ENCODE measurements around the gene STK24.
"Not testable (repeated sequence)": the region's sequence is repeated elsewhere in the genome, so short reads cannot be mapped to it uniquely, and the experiment has no call there.

STK24 gene

DNA sequence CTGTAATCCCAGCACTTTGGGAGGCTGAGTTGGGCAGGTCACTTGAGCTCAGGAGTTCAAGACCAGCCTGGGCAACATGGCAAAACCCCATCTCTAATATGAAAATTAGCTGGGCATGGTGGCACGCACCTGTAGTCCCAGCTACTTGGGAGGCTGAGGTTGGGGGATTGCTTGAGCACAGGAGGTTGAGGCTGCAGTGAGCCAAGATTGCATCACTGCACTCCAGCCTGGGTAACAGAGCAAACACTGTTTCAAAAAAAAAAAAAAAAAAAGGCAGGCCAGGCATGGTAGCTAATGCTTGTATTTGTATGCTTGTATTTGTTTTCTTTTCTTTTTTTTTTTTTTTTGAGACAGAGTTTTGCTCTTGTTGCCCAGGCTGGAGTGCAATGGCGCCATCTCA is 38.7 kb upstream of the STK24 start:
- not testable (repeated sequence) for H3K36me3 ChIP-seq (ENCODE audit: control insufficient read depth, insufficient read depth, low read length); H2BK120ac ChIP-seq (ENCODE audit: low read depth, low read length); H2BK15ac ChIP-seq (replicated peaks; ENCODE audit: low read depth); H3K4me3 ChIP-seq (ENCODE audit: low read length); H3K9ac ChIP-seq (ENCODE audit: low read length); H3K27me3 ChIP-seq (ENCODE audit: insufficient read depth, low read length, poor library complexity); DNase-seq; H2AK5ac ChIP-seq (ENCODE audit: low read length); H4K8ac ChIP-seq (ENCODE audit: low read depth, low read length); H3K79me2 ChIP-seq (ENCODE audit: control insufficient read depth, insufficient read depth, low read length); H3K4me1 ChIP-seq (ENCODE audit: control insufficient read depth, low read depth, low read length); H3K4ac ChIP-seq (ENCODE audit: low read depth, low read length); H3K23ac ChIP-seq (ENCODE audit: low read length); H3K79me1 ChIP-seq (ENCODE audit: low read length); H4K5ac ChIP-seq (ENCODE audit: low read length); H3K18ac ChIP-seq (ENCODE audit: low read length); H3K27ac ChIP-seq (ENCODE audit: low read depth, low read length); H3K56ac ChIP-seq (ENCODE audit: low read length); H2BK5ac ChIP-seq (ENCODE audit: low read length); H3K4me2 ChIP-seq (ENCODE audit: low read length)
- WGBS (ENCODE audit: extremely low coverage, insufficient coverage, low lambda C conversion rate): no CpG with 5 or more reads among the region's 2 CpGs

GRCh38 chr13:98613591-98613990 is 36.7 kb upstream of the STK24 start:
- DNase-seq: no peak
- Histone ChIP-seq H3K4me1 (ENCODE audit: control insufficient read depth, low read depth, low read length) (no peaks in the 10 kb centered on the region), H3K18ac (ENCODE audit: low read length) (no peak overlapping the region), H2BK5ac (ENCODE audit: low read length) (no peak overlapping the region), H2BK120ac (ENCODE audit: low read depth, low read length) (no peak overlapping the region), H3K4ac (ENCODE audit: low read depth, low read length) (no peak overlapping the region), H3K79me1 (ENCODE audit: low read length) (no peaks in the 10 kb centered on the region), H4K8ac (ENCODE audit: low read depth, low read length) (no peak overlapping the region), H4K5ac (ENCODE audit: low read length) (no peak overlapping the region), H3K27ac (ENCODE audit: low read depth, low read length) (no peak overlapping the region), H2AK5ac (ENCODE audit: low read length) (no peak overlapping the region), H3K79me2 (ENCODE audit: control insufficient read depth, insufficient read depth, low read length) (no peaks in the 10 kb centered on the region), H3K56ac (ENCODE audit: low read length) (no peak overlapping the region), H3K27me3 (ENCODE audit: insufficient read depth, low read length, poor library complexity) (no peaks in the 10 kb centered on the region), H3K4me2 (ENCODE audit: low read length) (no peak overlapping the region), H2BK15ac (replicated peaks; ENCODE audit: low read depth) (no peak overlapping the region), H3K36me3 (ENCODE audit: control insufficient read depth, insufficient read depth, low read length) (no peaks in the 10 kb centered on the region), H3K9ac (ENCODE audit: low read length) (no peak overlapping the region), H3K23ac (ENCODE audit: low read length) (no peak overlapping the region), H3K4me3 (ENCODE audit: low read length) (no peak overlapping the region)
- no CpG with 5 or more reads among the region's 1 CpG for WGBS (ENCODE audit: extremely low coverage, insufficient coverage, low lambda C conversion rate)

- H2BK5ac ChIP-seq (ENCODE audit: low read length): no peak overlapping the region
- H3K79me1 ChIP-seq (ENCODE audit: low read length): no peaks in the 10 kb centered on the region
- no peak overlapping the region for H3K27ac ChIP-seq (ENCODE audit: low read depth, low read length)
- no peak overlapping the region for H3K4ac ChIP-seq (ENCODE audit: low read depth, low read length)
- H3K23ac ChIP-seq (ENCODE audit: low read length): no peak overlapping the region
- no peaks in the 10 kb centered on the region for H3K36me3 ChIP-seq (ENCODE audit: control insufficient read depth, insufficient read depth, low read length)
- no peak overlapping the region for H3K4me3 ChIP-seq (ENCODE audit: low read length)
- H3K56ac ChIP-seq (ENCODE audit: low read length): no peak overlapping the region
- H3K9ac ChIP-seq (ENCODE audit: low read length): no peak overlapping the region
- H2AK5ac ChIP-seq (ENCODE audit: low read length): no peak overlapping the region
- H4K5ac ChIP-seq (ENCODE audit: low read length): no peak overlapping the region
- H3K18ac ChIP-seq (ENCODE audit: low read length): no peak overlapping the region
- no CpG with 5 or more reads among the region's 5 CpGs for WGBS (ENCODE audit: extremely low coverage, insufficient coverage, low lambda C conversion rate)
- H4K8ac ChIP-seq (ENCODE audit: low read depth, low read length): no peak overlapping the region
- no peaks in the 10 kb centered on the region for H3K4me1 ChIP-seq (ENCODE audit: control insufficient read depth, low read depth, low read length)
- no peak overlapping the region for H3K4me2 ChIP-seq (ENCODE audit: low read length)
- H3K27me3 ChIP-seq (ENCODE audit: insufficient read depth, low read length, poor library complexity): no peaks in the 10 kb centered on the region
- H2BK120ac ChIP-seq (ENCODE audit: low read depth, low read length): no peak overlapping the region
- H3K79me2 ChIP-seq (ENCODE audit: control insufficient read depth, insufficient read depth, low read length): no peaks in the 10 kb centered on the region
- DNase-seq: no peak
- no peak overlapping the region for H2BK15ac ChIP-seq (replicated peaks; ENCODE audit: low read depth)
Measured at GRCh38 chr13:98609756-98610155, 32.8 kb upstream of the STK24 start.

DNA sequence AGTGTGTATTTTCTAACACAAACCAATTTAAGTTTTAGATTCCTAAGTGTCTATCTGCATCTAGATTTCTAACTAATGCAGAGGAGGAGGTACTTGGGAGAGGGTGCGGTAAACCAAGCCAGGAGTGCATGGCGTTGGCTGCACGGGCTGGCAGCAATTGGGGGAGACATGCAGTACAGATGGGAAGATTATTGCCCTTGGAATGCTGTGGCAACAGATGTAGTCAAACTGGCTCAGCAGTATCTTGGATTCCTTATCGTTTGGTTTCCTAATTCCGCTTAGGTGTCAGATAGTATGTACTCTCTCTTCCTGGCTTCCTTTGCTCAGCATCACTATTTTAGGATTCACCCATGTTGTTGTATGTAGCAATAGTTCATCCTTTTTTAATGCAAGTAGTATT is 29.4 kb upstream of the STK24 start:
- H3K4me1 ChIP-seq (ENCODE audit: control insufficient read depth, low read depth, low read length): no peaks in the 10 kb centered on the region
- no peaks in the 10 kb centered on the region for H3K27me3 ChIP-seq (ENCODE audit: insufficient read depth, low read length, poor library complexity)
- no peaks in the 10 kb centered on the region for H3K79me1 ChIP-seq (ENCODE audit: low read length)
- H4K8ac ChIP-seq (ENCODE audit: low read depth, low read length): no peak overlapping the region
- no peak overlapping the region for H3K23ac ChIP-seq (ENCODE audit: low read length)
- H3K9ac ChIP-seq (ENCODE audit: low read length): no peak overlapping the region
- no peak overlapping the region for H2AK5ac ChIP-seq (ENCODE audit: low read length)
- no peak overlapping the region for H3K18ac ChIP-seq (ENCODE audit: low read length)
- H3K4ac ChIP-seq (ENCODE audit: low read depth, low read length): no peak overlapping the region
- no CpG with 5 or more reads among the region's 5 CpGs for WGBS (ENCODE audit: extremely low coverage, insufficient coverage, low lambda C conversion rate)
- H3K4me2 ChIP-seq (ENCODE audit: low read length): no peak overlapping the region
- H3K4me3 ChIP-seq (ENCODE audit: low read length): no peak overlapping the region
- H2BK120ac ChIP-seq (ENCODE audit: low read depth, low read length): no peak overlapping the region
- DNase-seq: peak; percentile 81
- H3K56ac ChIP-seq (ENCODE audit: low read length): no peak overlapping the region
- no peaks in the 10 kb centered on the region for H3K79me2 ChIP-seq (ENCODE audit: control insufficient read depth, insufficient read depth, low read length)
- H2BK15ac ChIP-seq (replicated peaks; ENCODE audit: low read depth): no peak overlapping the region
- no peaks in the 10 kb centered on the region for H3K36me3 ChIP-seq (ENCODE audit: control insufficient read depth, insufficient read depth, low read length)
- H4K5ac ChIP-seq (ENCODE audit: low read length): no peak overlapping the region
- H2BK5ac ChIP-seq (ENCODE audit: low read length): no peak overlapping the region
- H3K27ac ChIP-seq (ENCODE audit: low read depth, low read length): no peak overlapping the region

- peak; percentile 81 for DNase-seq
- Histone ChIP-seq H3K56ac (ENCODE audit: low read length) (no peak overlapping the region), H4K5ac (ENCODE audit: low read length) (no peak overlapping the region), H3K23ac (ENCODE audit: low read length) (no peak overlapping the region), H3K4me1 (ENCODE audit: control insufficient read depth, low read depth, low read length) (no peaks in the 10 kb centered on the region), H3K9ac (ENCODE audit: low read length) (no peak overlapping the region), H4K8ac (ENCODE audit: low read depth, low read length) (no peak overlapping the region), H2BK15ac (replicated peaks; ENCODE audit: low read depth) (no peak overlapping the region), H3K79me2 (ENCODE audit: control insufficient read depth, insufficient read depth, low read length) (no peaks in the 10 kb centered on the region), H3K79me1 (ENCODE audit: low read length) (no peaks in the 10 kb centered on the region), H3K18ac (ENCODE audit: low read length) (no peak overlapping the region), H2BK5ac (ENCODE audit: low read length) (no peak overlapping the region), H2BK120ac (ENCODE audit: low read depth, low read length) (no peak overlapping the region), H3K36me3 (ENCODE audit: control insufficient read depth, insufficient read depth, low read length) (no peaks in the 10 kb centered on the region), H3K4ac (ENCODE audit: low read depth, low read length) (no peak overlapping the region), H3K27me3 (ENCODE audit: insufficient read depth, low read length, poor library complexity) (no peaks in the 10 kb centered on the region), H3K4me2 (ENCODE audit: low read length) (no peak overlapping the region), H2AK5ac (ENCODE audit: low read length) (no peak overlapping the region), H3K27ac (ENCODE audit: low read depth, low read length) (no peak overlapping the region), H3K4me3 (ENCODE audit: low read length) (no peak overlapping the region)
- no CpG with 5 or more reads among the region's 2 CpGs for WGBS (ENCODE audit: extremely low coverage, insufficient coverage, low lambda C conversion rate)
Measured at GRCh38 chr13:98599502-98600328, 22.8 kb upstream of the STK24 start.

DNA sequence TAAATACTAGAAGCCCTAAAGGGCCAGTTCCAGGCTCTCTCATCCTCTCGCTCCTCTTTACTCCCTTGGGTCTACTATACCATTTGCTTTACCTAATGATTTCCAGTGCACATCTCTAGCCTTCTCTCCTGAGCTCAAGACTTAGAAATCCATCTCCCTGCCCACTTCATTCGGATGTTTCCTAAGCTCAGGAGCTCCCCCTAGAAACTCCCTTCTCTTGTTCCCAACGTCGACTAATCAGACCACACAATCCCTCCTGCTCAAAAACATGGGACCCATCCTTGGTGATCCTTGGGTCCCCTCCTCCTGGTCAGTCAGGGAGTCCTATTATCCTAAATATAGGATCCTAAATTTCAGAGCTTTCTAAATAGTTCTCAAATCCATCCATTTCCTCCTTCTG is 21.1 kb upstream of the STK24 start:
- H3K9ac ChIP-seq (ENCODE audit: low read length): no peak overlapping the region
- WGBS (ENCODE audit: extremely low coverage, insufficient coverage, low lambda C conversion rate): no CpG with 5 or more reads among the region's 4 CpGs
- H2BK120ac ChIP-seq (ENCODE audit: low read depth, low read length): no peak overlapping the region
- H3K79me1 ChIP-seq (ENCODE audit: low read length): no peaks in the 10 kb centered on the region
- no peak overlapping the region for H3K4ac ChIP-seq (ENCODE audit: low read depth, low read length)
- no peak overlapping the region for H2BK15ac ChIP-seq (replicated peaks; ENCODE audit: low read depth)
- H3K56ac ChIP-seq (ENCODE audit: low read length): no peak overlapping the region
- no peak overlapping the region for H3K27ac ChIP-seq (ENCODE audit: low read depth, low read length)
- DNase-seq: peak; percentile 66
- no peaks in the 10 kb centered on the region for H3K36me3 ChIP-seq (ENCODE audit: control insufficient read depth, insufficient read depth, low read length)
- H3K79me2 ChIP-seq (ENCODE audit: control insufficient read depth, insufficient read depth, low read length): no peaks in the 10 kb centered on the region
- no peak overlapping the region for H2AK5ac ChIP-seq (ENCODE audit: low read length)
- H3K27me3 ChIP-seq (ENCODE audit: insufficient read depth, low read length, poor library complexity): no peaks in the 10 kb centered on the region
- no peak overlapping the region for H2BK5ac ChIP-seq (ENCODE audit: low read length)
- no peak overlapping the region for H4K5ac ChIP-seq (ENCODE audit: low read length)
- no peak overlapping the region for H3K23ac ChIP-seq (ENCODE audit: low read length)
- H3K18ac ChIP-seq (ENCODE audit: low read length): no peak overlapping the region
- no peak overlapping the region for H3K4me3 ChIP-seq (ENCODE audit: low read length)
- H4K8ac ChIP-seq (ENCODE audit: low read depth, low read length): no peak overlapping the region
- H3K4me1 ChIP-seq (ENCODE audit: control insufficient read depth, low read depth, low read length): no peaks in the 10 kb centered on the region
- no peak overlapping the region for H3K4me2 ChIP-seq (ENCODE audit: low read length)
